Keratinocyte (primary cell): Measurements from ENCODE around the gene SLC22A14.

Experiments
- CTCF ChIP-seq, 3 experiments: IDR thresholded peaks in 1 of 3; conservative IDR thresholded peaks in 1 of 3; optimal IDR thresholded peaks in 1 of 3; 2 replicates in 2 of 3; 3 replicates in 1 of 3; pipeline versions ENCODE3 to v1.5.1; 2011; ENCODE audit warnings: low read length in 3 of 3, mild to moderate bottlenecking in 3 of 3, moderate library complexity in 2 of 3, control low read depth in 1 of 3, inconsistent platforms in 1 of 3; ENCODE audit not compliant: insufficient read depth in 2 of 3; ENCODE audit errors: extremely low read depth in 1 of 3
- EZH2 ChIP-seq: IDR thresholded peaks from one replicate; pipeline ENCODE4 v1.6.1; 2012; ENCODE audit warnings: inconsistent platforms, mild to moderate bottlenecking, low read length, moderate library complexity

DNA sequence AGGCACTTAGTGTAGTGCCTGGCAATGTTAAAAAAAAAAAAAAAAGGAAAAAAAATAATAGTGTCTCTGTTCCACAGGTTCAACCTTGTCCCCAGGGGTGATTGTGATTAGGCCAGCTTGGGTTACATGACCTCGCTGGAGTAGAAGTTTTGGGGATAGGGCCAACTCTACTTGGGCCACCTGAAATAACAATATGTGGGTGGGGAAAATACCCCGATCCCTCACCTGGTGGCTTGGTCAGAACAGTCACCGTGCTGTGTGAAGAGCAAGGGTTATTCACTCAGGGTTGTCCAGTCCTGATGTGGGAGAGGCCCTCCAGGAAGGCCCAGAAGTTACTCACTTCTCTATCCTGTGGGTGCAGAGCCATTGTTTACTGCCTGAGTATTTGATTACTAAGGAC lies 84.0 kb downstream of the SLC22A14 start:
- TF ChIP-seq EZH2 (no peak), CTCF (optimal IDR thresholded peaks at IDR 0.05 in 1 of 3, IDR thresholded peaks at IDR 0.05 in 1 of 3, conservative IDR thresholded peaks at IDR 0.05 in 1 of 3; ENCODE audit: extremely low read depth in 1 of 3, insufficient read depth in 2 of 3, low read length in 3 of 3) (no peak)
